Heart left ventricle (tissue), 13 donors: ENCODE data around the gene STOX1.

Experiments used
- CTCF ChIP-seq, 12 donors: fragments of 200-600 bp; sonication (generic) in 4 of 12; IDR thresholded peaks; one replicate each; pipeline versions ENCODE4 v1.5.0 to v1.8.0; 2018 to 2022; ENCODE audit warnings: antibody characterized with exemption in 12 of 12, mild to moderate bottlenecking in 5 of 12
- POLR2A ChIP-seq, 2 donors: fragments of 450-650 bp; IDR thresholded peaks; one replicate each; pipeline ENCODE4 v1.6.1; 2017; ENCODE audit warnings: antibody characterized with exemption in 2 of 2, mild to moderate bottlenecking in 2 of 2, moderate library complexity in 2 of 2
- donor health status: ischemic (EF 13 %, LVEDD 7.1; RV severe dilation, severe dysfunction).
- donor health status: DM: no; HTN: yes; CAD: no.
- donor health status: DM: no; HTN: no; CAD: no.
- donor health status: ischemic (EF 25% LVEDD 6.9; RV normal size, moderate dysfunction).
- donor health status: ischemic (EF 25% LVEDD 5.7; RV mildly dilated, moderate dysfunction).
- donor health status: ischemic (EF 35%, LVEDD 5.7; RV mildly dilated, moderate dysfunction).
- donor health status: nonischemic (EF 11% LVEDD 7.7; RV severe dilation, severe dysfunction).
- donor health status: DM: yes; HTN: yes; CAD: no.
- donor health status: PGD.
- donor health status: ischemic (EF 29% LVEDD 5.4; RV normal size, mild dysfunction).
- donor health status: nonischemic (EF 23%, LVEDD 6.1; RV moderate dilation, normal function).

DNA sequence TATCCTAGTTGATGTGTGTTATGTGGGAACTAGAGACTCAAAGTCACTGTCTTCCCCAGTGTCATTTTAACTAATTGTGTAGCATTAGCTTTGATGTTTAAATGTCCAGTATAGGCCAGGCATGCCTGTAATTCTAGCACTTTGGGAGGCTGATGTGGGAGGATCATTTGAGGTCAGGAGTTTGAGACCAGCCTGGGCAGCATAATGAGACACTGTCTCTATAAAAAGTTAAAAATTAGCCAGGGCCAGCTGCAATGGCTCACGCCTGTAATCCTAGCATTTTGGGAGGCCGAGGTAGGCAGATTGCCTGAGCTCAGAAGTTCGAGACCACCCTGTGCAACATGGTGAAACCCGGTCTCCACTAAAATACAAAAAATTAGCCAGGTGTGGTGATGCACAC is 98.2 kb downstream of the STOX1 start:
- no peak for TF ChIP-seq CTCF (IDR thresholded peaks at IDR 0.05)
- TF ChIP-seq POLR2A (IDR thresholded peaks at IDR 0.05) = no peak
